IMR-90 (cell line): ENCODE results near the gene CDHR3.

ENCODE experiments used
- BHLHE40 ChIP-seq: fragments of 150-350 bp; IDR thresholded peaks from 2 replicates; pipeline ENCODE4 v1.6.1; 2016; ENCODE audit warnings: mild to moderate bottlenecking, low read depth, low read length
- CTCF ChIP-seq: conservative IDR thresholded peaks from 2 replicates; pipeline ENCODE4 v1.5.1; 2012; ENCODE audit warnings: mild to moderate bottlenecking, low read depth, low read length, improper control_type of control experiment
- ELK1 ChIP-seq: fragments of 150-350 bp; IDR thresholded peaks from 2 replicates; pipeline ENCODE4 v1.6.1; 2016; ENCODE audit warnings: low read depth, mild to moderate bottlenecking, low read length, moderate library complexity, borderline replicate concordance
- MXI1 ChIP-seq: IDR thresholded peaks from 2 replicates; pipeline ENCODE4 v1.6.1; 2012; ENCODE audit warnings: low read depth, mild to moderate bottlenecking, low read length, moderate library complexity, borderline replicate concordance
- POLR2A ChIP-seq: IDR thresholded peaks from 2 replicates; pipeline ENCODE4 v1.6.1; 2012; ENCODE audit warnings: mild to moderate bottlenecking, low read depth, low read length
- RFX5 ChIP-seq: IDR thresholded peaks from 2 replicates; pipeline ENCODE4 v1.8.0; 2012; ENCODE audit warnings: low read depth, mild to moderate bottlenecking, low read length, moderate library complexity
- SMC3 ChIP-seq: fragments of 150-350 bp; IDR thresholded peaks from 2 replicates; pipeline ENCODE4 v1.6.1; 2016; ENCODE audit warnings: low read depth, mild to moderate bottlenecking, antibody characterized with exemption, low read length, moderate library complexity
- USF2 ChIP-seq: fragments of 150-350 bp; IDR thresholded peaks from 2 replicates; pipeline ENCODE4 v1.6.1; 2017; ENCODE audit warnings: mild to moderate bottlenecking, antibody characterized with exemption, low read length, low read depth

- TF ChIP-seq USF2 (no peak), CTCF (no peak), POLR2A (no peak), RFX5 (no peak), MXI1 (no peak), ELK1 (no peak), SMC3 (no peak), BHLHE40 (no peak)
Observed at GRCh38 chr7:105924945-105925344, 38.1 kb upstream of the CDHR3 start.
